HCT116 (cell line): ENCODE data around the gene OR6K6. TPM values are rescaled to one million over a fixed set of nuclear protein-coding genes. Genes with fewer than 3 reads are reported as not detected.

Experiments
- ATAC-seq: fragments of 200-7000 bp; cut with Tn5 transposase; 2 replicates; pipeline ENCODE4 v1.9.1; 2020; ENCODE audit warnings: mild to moderate bottlenecking, moderate library complexity
- BruUV-seq: library from RNA; stranded (reverse); fragments of 400-500 nt; replicated peaks from 2 replicates; lab custom pipeline; 2021; lab: Mats Ljungman, UMichigan
- CTCF ChIA-PET: fragments of 300-600 bp; sonication (Branson Sonifier 250); formaldehyde crosslinking; loops from one replicate; lab custom pipeline; 2021; ENCODE audit warnings: antibody characterized with exemption; lab: Charles Lee
- POLR2A ChIA-PET: fragments of 300-600, 350-600 bp; sonication (Branson Sonifier 250); formaldehyde crosslinking; loops from one replicate; lab custom pipeline; 2021; ENCODE audit warnings: antibody characterized with exemption; lab: Charles Lee
- RAD21 ChIA-PET, 2 experiments: fragments of 300-600 bp; sonication (Branson Sonifier 250); formaldehyde crosslinking; loops; one replicate each; lab custom pipeline; 2023; ENCODE audit warnings: low total read pairs in 2 of 2; ENCODE audit not compliant: uncharacterized antibody in 2 of 2, unreplicated experiment in 2 of 2, low non-redundant PET in 1 of 2; lab: Charles Lee
- DNase-seq: peaks from one replicate; pipeline ENCODE4 v3.0.0-alpha.2; 2010; ENCODE audit warnings: low read depth, low spot score
- H2AFZ ChIP-seq: fragments of 200-600 bp; shearing (Covaris generic), sonication (generic); 2 replicates; pipeline ENCODE4 v1.6.1; 2017; ENCODE audit warnings: low read depth, mixed run types, mixed read lengths, antibody characterized with exemption, low read length; ENCODE audit not compliant: poor library complexity, severe bottlenecking
- H3K27ac ChIP-seq: 2 replicates; pipeline ENCODE4 v1.5.1; 2012; ENCODE audit warnings: low read depth, low read length
- H3K27me3 ChIP-seq: fragments of 200-600 bp; sonication (generic); 2 replicates; pipeline ENCODE4 v1.6.1; 2016; ENCODE audit warnings: mixed run types, low read length, mixed read lengths; ENCODE audit not compliant: insufficient read depth
- H3K36me3 ChIP-seq, 2 experiments: fragments of 200-500 bp in 1 of 2; fragments of 200-600 bp in 1 of 2; sonication (Bioruptor generic) in 1 of 2; sonication (generic) in 1 of 2; 2 replicates each; pipeline versions ENCODE4 v1.5.1 to v1.6.1; 2014 to 2016; ENCODE audit warnings: low read length in 2 of 2, inconsistent platforms in 1 of 2, mixed read lengths in 1 of 2, mixed run types in 1 of 2; ENCODE audit not compliant: insufficient read depth in 2 of 2, control insufficient read depth in 1 of 2
- H3K4me1 ChIP-seq, 2 experiments: fragments of 200-600 bp in 1 of 2; sonication (generic) in 1 of 2; 2 replicates each; pipeline versions ENCODE4 v1.5.1 to v1.6.1; 2012 to 2017; ENCODE audit warnings: low read length in 2 of 2, inconsistent platforms in 1 of 2, mild to moderate bottlenecking in 1 of 2, mixed read lengths in 1 of 2, mixed run types in 1 of 2, moderate library complexity in 1 of 2; ENCODE audit not compliant: insufficient read depth in 2 of 2, control insufficient read depth in 1 of 2
- H3K4me2 ChIP-seq: fragments of 200-600 bp; sonication (generic); 2 replicates; pipeline ENCODE4 v1.6.1; 2017; ENCODE audit warnings: mixed run types, low read length, mixed read lengths
- H3K4me3 ChIP-seq, 2 experiments: fragments of 200-600 bp in 1 of 2; sonication (generic) in 1 of 2; replicated peaks in 1 of 2; 2 replicates each; pipeline ENCODE4 v1.5.1; 2011 to 2016; ENCODE audit warnings: low read length in 2 of 2, control low read depth in 1 of 2, low read depth in 1 of 2, mild to moderate bottlenecking in 1 of 2, mixed read lengths in 1 of 2, mixed run types in 1 of 2
- H3K79me2 ChIP-seq: fragments of 200-600 bp; sonication (generic); 2 replicates; pipeline ENCODE4 v1.6.1; 2017; ENCODE audit warnings: mild to moderate bottlenecking, mixed run types, low read length, moderate library complexity, mixed read lengths; ENCODE audit not compliant: insufficient read depth
- H3K9ac ChIP-seq: fragments of 200-600 bp; sonication (generic); 2 replicates; pipeline ENCODE4 v1.6.1; 2016; ENCODE audit warnings: low read length, mixed read lengths
- H3K9me2 ChIP-seq: fragments of 200-600 bp; sonication (generic), shearing (Covaris generic); 2 replicates; pipeline ENCODE4 v1.6.1; 2017; ENCODE audit warnings: mixed run types, mild to moderate bottlenecking, moderate library complexity; ENCODE audit not compliant: insufficient read depth
- H3K9me3 ChIP-seq, 2 experiments: fragments of 200-500 bp in 1 of 2; fragments of 200-600 bp in 1 of 2; sonication (Bioruptor generic) in 1 of 2; sonication (generic) in 1 of 2; 2 replicates each; pipeline ENCODE4 v1.6.1; 2014 to 2017; ENCODE audit warnings: low read length in 2 of 2, mixed read lengths in 2 of 2, inconsistent platforms in 1 of 2, low read depth in 1 of 2, mild to moderate bottlenecking in 1 of 2, mixed run types in 1 of 2, moderate library complexity in 1 of 2; ENCODE audit not compliant: control insufficient read depth in 1 of 2, insufficient read depth in 1 of 2
- H4K20me1 ChIP-seq: fragments of 200-600 bp; sonication (generic), shearing (Covaris generic); 2 replicates; pipeline ENCODE4 v1.6.1; 2017; ENCODE audit warnings: mixed run types, mild to moderate bottlenecking, moderate library complexity; ENCODE audit not compliant: insufficient read depth
- CBX3 ChIP-seq: IDR thresholded peaks from 2 replicates; pipeline ENCODE4 v1.6.1; 2012; ENCODE audit warnings: low read depth
- CEBPB ChIP-seq: IDR thresholded peaks from 2 replicates; pipeline ENCODE4 v1.6.1; 2012; ENCODE audit warnings: low read depth
- CTCF ChIP-seq, 3 experiments: fragments of 200-600 bp in 1 of 3; sonication (generic) in 1 of 3; IDR thresholded peaks in 2 of 3; conservative IDR thresholded peaks in 1 of 3; 2 replicates each; pipeline ENCODE4 v1.5.1; 2012 to 2017; ENCODE audit warnings: low read depth in 2 of 3, low read length in 2 of 3, antibody characterized with exemption in 1 of 3, borderline replicate concordance in 1 of 3, control low read depth in 1 of 3, mild to moderate bottlenecking in 1 of 3, mixed read lengths in 1 of 3, mixed run types in 1 of 3, moderate library complexity in 1 of 3; ENCODE audit not compliant: insufficient read depth in 1 of 3
- EGR1 ChIP-seq: IDR thresholded peaks from 2 replicates; pipeline ENCODE4 v1.6.1; 2012; ENCODE audit warnings: low read depth
- EZH2 ChIP-seq: fragments of 200-600 bp; sonication (generic); IDR thresholded peaks from 2 replicates; pipeline ENCODE4 v1.6.1; 2017; ENCODE audit warnings: antibody characterized with exemption, mixed run types
- JUND ChIP-seq: IDR thresholded peaks from 2 replicates; pipeline ENCODE4 v1.6.1; 2012
- RAD21 ChIP-seq: IDR thresholded peaks from 2 replicates; pipeline ENCODE4 v1.6.1; 2012; ENCODE audit warnings: low read depth, mild to moderate bottlenecking
- REST ChIP-seq: IDR thresholded peaks from 2 replicates; pipeline ENCODE4 v1.6.1; 2012; ENCODE audit warnings: low read depth
- YY1 ChIP-seq: IDR thresholded peaks from 2 replicates; pipeline ENCODE4 v1.6.1; 2011; ENCODE audit warnings: low read length, low read depth, moderate library complexity, mild to moderate bottlenecking; ENCODE audit not compliant: insufficient replicate concordance; ENCODE audit errors: extremely low read depth
- ZFX ChIP-seq: fragments of 450-650 bp; IDR thresholded peaks from 2 replicates; pipeline ENCODE4 v1.6.1; 2017
- ZNF274 ChIP-seq: fragments of 200-500 bp; sonication (Bioruptor generic); IDR thresholded peaks from 2 replicates; pipeline ENCODE4 v1.6.1; 2014; ENCODE audit warnings: mild to moderate bottlenecking, low read depth, low read length, inconsistent platforms
- intact Hi-C: fragments of 100-400 bp; cut with micrococcal nuclease; formaldehyde crosslinking; loops from 2 replicates; pipeline ENCODE4 v1.10.0; 2022
- total RNA-seq: library from RNA; stranded (reverse); gene quantifications from one replicate; pipeline ENCODE4 v1.2.1, GENCODE V29; 2021; ENCODE audit not compliant: unreplicated experiment

The OR6K6 gene
- total RNA-seq, 1 experiment from 2014 or later, result not detected

GRCh38 chr1:158732524-158732923, 22.0 kb upstream of the OR6K6 start:
- H3K9ac ChIP-seq, result no peak overlapping the region
- H3K9me3 ChIP-seq, result no peaks in the 10 kb centered on the region
- POLR2A ChIA-PET, result no interaction called here
- no TSS peak for BruUV-seq
- H3K79me2 ChIP-seq, result no peaks in the 10 kb centered on the region
- no peaks in the 10 kb centered on the region for H3K4me1 ChIP-seq
- H3K4me2 ChIP-seq, result no peak overlapping the region
- no peak for DNase-seq
- RAD21 ChIA-PET, result no interaction called here
- H4K20me1 ChIP-seq, result no peaks in the 10 kb centered on the region
- no peaks in the 10 kb centered on the region for H3K9me2 ChIP-seq
- no peaks in the 10 kb centered on the region for H3K36me3 ChIP-seq
- intact Hi-C loops, result no loop called here
- H3K27ac ChIP-seq, result no peak overlapping the region
- no peaks in the 10 kb centered on the region for H3K27me3 ChIP-seq
- TF ChIP-seq RAD21 (no peak), ZFX (no peak), REST (no peak), ZNF274 (no peak), CBX3 (no peak), EZH2 (no peak), YY1 (no peak), CTCF (IDR thresholded peaks at IDR 0.05 in 2 of 3, conservative IDR thresholded peaks at IDR 0.05 in 1 of 3; ENCODE audit: borderline replicate concordance in 1 of 3, insufficient read depth in 1 of 3, low read depth in 2 of 3, low read length in 2 of 3) (no peak), EGR1 (no peak), CEBPB (no peak), JUND (no peak)
- TF ChIP-seq, all 23 proteins: peak for 0
- CTCF ChIA-PET, result no interaction called here
- no peak for ATAC-seq
- Histone ChIP-seq H3K4me3 (no peak overlapping the region), H2AFZ (no peak overlapping the region)
